Left renal pelvis (tissue), 4 donors: Measurements from ENCODE around the gene PBOV1. TPM values are rescaled to one million over a fixed set of nuclear protein-coding genes. Genes with fewer than 3 reads are reported as not detected.

Experiments
- polyA plus RNA-seq, 4 donors: library from polyadenylated mRNA; unstranded; fragments of 120-200 nt; gene quantifications; one replicate each; pipeline ENCODE4 v1.2.1, GENCODE V29; 2013; ENCODE audit not compliant: insufficient read length in 4 of 4

The PBOV1 gene
- polyA plus RNA-seq, 4 donors = 0.06 to 0.08 (median 0.07) TPM; not detected in 1

Other genes with a start within 250 kb of the PBOV1 start
- gene PERP, start 111.1 kb downstream of the PBOV1 start, polyA plus RNA-seq = 10 to 100 TPM in 3 of 4 donors, 1 to 10 TPM in 1; 2.9 to 27.0 (median 23.2) TPM
- gene ARFGEF3, start 56.6 kb downstream of the PBOV1 start, polyA plus RNA-seq = 1 to 10 TPM; 1.2 to 8.6 (median 5.8) TPM
- not detected for gene SMIM28, start 159.4 kb upstream of the PBOV1 start, polyA plus RNA-seq
- gene HEBP2, start 185.7 kb upstream of the PBOV1 start, polyA plus RNA-seq = 10 to 100 TPM; 31.5 to 65.1 (median 60.6) TPM